PFSK-1 (cell line): Measurements from ENCODE around the gene PDZD8.

Experiments
- FOXP2 ChIP-seq: optimal IDR thresholded peaks from 2 replicates; pipeline ENCODE3; 2011; ENCODE audit warnings: borderline replicate concordance, control low read depth, inconsistent platforms; ENCODE audit not compliant: insufficient read depth; ENCODE audit errors: extremely low read length, extremely low read depth
- POLR2AphosphoS5 ChIP-seq: IDR thresholded peaks from 2 replicates; pipeline ENCODE4 v1.6.1; 2012; ENCODE audit warnings: low read depth, mild to moderate bottlenecking, control low read depth, low read length, moderate library complexity
- SIN3A ChIP-seq: IDR thresholded peaks from 2 replicates; pipeline ENCODE4 v1.6.1; 2012; ENCODE audit warnings: mild to moderate bottlenecking, low read length, moderate library complexity, borderline replicate concordance; ENCODE audit not compliant: insufficient read depth
- TAF1 ChIP-seq: IDR thresholded peaks from 2 replicates; pipeline ENCODE4 v1.6.1; 2012; ENCODE audit warnings: low read length, control low read depth, borderline replicate concordance; ENCODE audit not compliant: insufficient read depth
- TF ChIP-seq, protein P1 (sequence below), 2 experiments: IDR thresholded peaks; 2 replicates each; pipeline versions ENCODE4 v1.6.1 to v1.8.0; 2011 to 2012; ENCODE audit warnings: low read depth in 2 of 2, low read length in 2 of 2, control low read depth in 1 of 2, inconsistent platforms in 1 of 2, mild to moderate bottlenecking in 1 of 2, moderate library complexity in 1 of 2; ENCODE audit not compliant: insufficient read depth in 1 of 2

DNA sequence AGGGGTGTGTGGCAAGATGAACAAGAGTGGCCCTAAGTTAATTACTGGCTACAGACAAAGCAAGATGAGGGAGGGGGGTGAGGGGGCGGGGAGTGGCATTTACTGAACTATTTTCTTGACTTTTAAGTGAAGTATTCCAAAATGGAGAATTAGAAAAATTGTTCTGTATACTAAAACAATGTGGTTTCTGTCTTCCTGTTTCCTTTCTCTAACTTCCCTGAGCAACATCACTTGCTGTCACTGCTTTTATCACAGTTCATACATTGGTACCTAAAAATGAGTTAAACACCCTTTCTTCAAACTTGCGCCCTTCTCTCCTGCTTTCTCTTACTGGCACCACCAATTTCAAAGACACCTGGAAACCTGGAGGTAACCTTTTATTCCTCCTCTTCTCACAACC is 21.6 kb downstream of the PDZD8 start:
- TF ChIP-seq POLR2AphosphoS5 = no peak
- TF ChIP-seq, protein P1, sequence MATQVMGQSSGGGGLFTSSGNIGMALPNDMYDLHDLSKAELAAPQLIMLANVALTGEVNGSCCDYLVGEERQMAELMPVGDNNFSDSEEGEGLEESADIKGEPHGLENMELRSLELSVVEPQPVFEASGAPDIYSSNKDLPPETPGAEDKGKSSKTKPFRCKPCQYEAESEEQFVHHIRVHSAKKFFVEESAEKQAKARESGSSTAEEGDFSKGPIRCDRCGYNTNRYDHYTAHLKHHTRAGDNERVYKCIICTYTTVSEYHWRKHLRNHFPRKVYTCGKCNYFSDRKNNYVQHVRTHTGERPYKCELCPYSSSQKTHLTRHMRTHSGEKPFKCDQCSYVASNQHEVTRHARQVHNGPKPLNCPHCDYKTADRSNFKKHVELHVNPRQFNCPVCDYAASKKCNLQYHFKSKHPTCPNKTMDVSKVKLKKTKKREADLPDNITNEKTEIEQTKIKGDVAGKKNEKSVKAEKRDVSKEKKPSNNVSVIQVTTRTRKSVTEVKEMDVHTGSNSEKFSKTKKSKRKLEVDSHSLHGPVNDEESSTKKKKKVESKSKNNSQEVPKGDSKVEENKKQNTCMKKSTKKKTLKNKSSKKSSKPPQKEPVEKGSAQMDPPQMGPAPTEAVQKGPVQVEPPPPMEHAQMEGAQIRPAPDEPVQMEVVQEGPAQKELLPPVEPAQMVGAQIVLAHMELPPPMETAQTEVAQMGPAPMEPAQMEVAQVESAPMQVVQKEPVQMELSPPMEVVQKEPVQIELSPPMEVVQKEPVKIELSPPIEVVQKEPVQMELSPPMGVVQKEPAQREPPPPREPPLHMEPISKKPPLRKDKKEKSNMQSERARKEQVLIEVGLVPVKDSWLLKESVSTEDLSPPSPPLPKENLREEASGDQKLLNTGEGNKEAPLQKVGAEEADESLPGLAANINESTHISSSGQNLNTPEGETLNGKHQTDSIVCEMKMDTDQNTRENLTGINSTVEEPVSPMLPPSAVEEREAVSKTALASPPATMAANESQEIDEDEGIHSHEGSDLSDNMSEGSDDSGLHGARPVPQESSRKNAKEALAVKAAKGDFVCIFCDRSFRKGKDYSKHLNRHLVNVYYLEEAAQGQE (IDR thresholded peaks at IDR 0.05; ENCODE audit: insufficient read depth in 1 of 2, low read depth in 2 of 2, low read length in 2 of 2) = no peak
- no peak for TF ChIP-seq FOXP2
- no peak for TF ChIP-seq SIN3A
- TF ChIP-seq TAF1 = no peak
